SK-N-SH treated with all-trans-retinoic acid at 6 μM for 48 hours (cell line): ENCODE results near the gene PAQR9.

Experiments
- ISL1 ChIP-seq: fragments of 250-450 bp; sonication (Bioruptor Pico); IDR thresholded peaks from 2 replicates; pipeline ENCODE4 v2.1.2; 2022; ENCODE audit warnings: mild to moderate bottlenecking, moderate library complexity
- OSR1 ChIP-seq: fragments of 250-450 bp; sonication (Bioruptor Pico); IDR thresholded peaks from 2 replicates; pipeline ENCODE4 v1.8.0; 2022; ENCODE audit warnings: moderate library complexity, mild to moderate bottlenecking, inconsistent platforms
- SNAI2 ChIP-seq: fragments of 250-450 bp; sonication (Bioruptor Pico); IDR thresholded peaks from 2 replicates; pipeline ENCODE4 v1.5.0; 2020; ENCODE audit warnings: mild to moderate bottlenecking, moderate library complexity
- ZC3H10 ChIP-seq: fragments of 250-450 bp; sonication (Bioruptor Pico); IDR thresholded peaks from 2 replicates; pipeline ENCODE4 v1.5.1; 2021; ENCODE audit warnings: mild to moderate bottlenecking, moderate library complexity
- ZNF565 ChIP-seq: fragments of 450-650 bp; formaldehyde crosslinking; conservative IDR thresholded peaks from 2 replicates; pipeline ENCODE4 v1.5.0; 2020; ENCODE audit warnings: low read depth, mild to moderate bottlenecking, moderate library complexity
- ZNF70 ChIP-seq: fragments of 450-650 bp; formaldehyde crosslinking; IDR thresholded peaks from 2 replicates; pipeline ENCODE4 v1.5.0; 2020; ENCODE audit warnings: mild to moderate bottlenecking, moderate library complexity
- TF ChIP-seq, protein P1 (sequence below): fragments of 250-450 bp; sonication (Bioruptor Pico); IDR thresholded peaks from 2 replicates; pipeline ENCODE4 v1.8.0; 2020; ENCODE audit warnings: mild to moderate bottlenecking, moderate library complexity, borderline replicate concordance
- TF ChIP-seq, protein P2 (sequence below): fragments of 250-450 bp; sonication (Bioruptor Pico); IDR thresholded peaks from 2 replicates; pipeline ENCODE4 v1.5.1; 2020; ENCODE audit warnings: low read depth, mild to moderate bottlenecking, moderate library complexity

DNA sequence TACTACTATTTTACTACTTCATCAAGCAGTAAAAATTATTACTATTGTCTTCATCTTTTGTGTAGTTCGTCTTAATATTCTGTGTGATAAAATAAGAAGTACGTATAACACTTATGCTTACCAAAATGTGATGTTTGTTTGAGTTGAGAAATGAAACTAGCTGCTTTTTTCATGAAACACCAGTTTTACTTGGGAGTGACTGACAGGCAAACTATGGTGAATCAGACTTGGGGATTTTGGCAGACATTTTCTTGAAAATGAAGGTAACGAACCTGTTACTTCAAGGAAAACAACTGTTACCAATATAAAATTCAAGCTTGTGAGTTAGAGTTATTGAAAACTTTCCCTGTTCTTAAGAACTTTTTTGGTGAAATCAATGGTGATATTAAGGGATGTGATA is 48.2 kb upstream of the PAQR9 start:
- no peak for TF ChIP-seq ZNF565 (CRISPR knock-in tag)
- TF ChIP-seq SNAI2 (CRISPR knock-in tag) = no peak
- no peak for TF ChIP-seq ZC3H10 (CRISPR knock-in tag)
- TF ChIP-seq, protein P1, sequence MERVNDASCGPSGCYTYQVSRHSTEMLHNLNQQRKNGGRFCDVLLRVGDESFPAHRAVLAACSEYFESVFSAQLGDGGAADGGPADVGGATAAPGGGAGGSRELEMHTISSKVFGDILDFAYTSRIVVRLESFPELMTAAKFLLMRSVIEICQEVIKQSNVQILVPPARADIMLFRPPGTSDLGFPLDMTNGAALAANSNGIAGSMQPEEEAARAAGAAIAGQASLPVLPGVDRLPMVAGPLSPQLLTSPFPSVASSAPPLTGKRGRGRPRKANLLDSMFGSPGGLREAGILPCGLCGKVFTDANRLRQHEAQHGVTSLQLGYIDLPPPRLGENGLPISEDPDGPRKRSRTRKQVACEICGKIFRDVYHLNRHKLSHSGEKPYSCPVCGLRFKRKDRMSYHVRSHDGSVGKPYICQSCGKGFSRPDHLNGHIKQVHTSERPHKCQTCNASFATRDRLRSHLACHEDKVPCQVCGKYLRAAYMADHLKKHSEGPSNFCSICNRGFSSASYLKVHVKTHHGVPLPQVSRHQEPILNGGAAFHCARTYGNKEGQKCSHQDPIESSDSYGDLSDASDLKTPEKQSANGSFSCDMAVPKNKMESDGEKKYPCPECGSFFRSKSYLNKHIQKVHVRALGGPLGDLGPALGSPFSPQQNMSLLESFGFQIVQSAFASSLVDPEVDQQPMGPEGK (CRISPR knock-in tag) = no peak
- no peak for TF ChIP-seq ISL1 (CRISPR knock-in tag)
- no peak for TF ChIP-seq OSR1 (CRISPR knock-in tag)
- TF ChIP-seq, protein P2, sequence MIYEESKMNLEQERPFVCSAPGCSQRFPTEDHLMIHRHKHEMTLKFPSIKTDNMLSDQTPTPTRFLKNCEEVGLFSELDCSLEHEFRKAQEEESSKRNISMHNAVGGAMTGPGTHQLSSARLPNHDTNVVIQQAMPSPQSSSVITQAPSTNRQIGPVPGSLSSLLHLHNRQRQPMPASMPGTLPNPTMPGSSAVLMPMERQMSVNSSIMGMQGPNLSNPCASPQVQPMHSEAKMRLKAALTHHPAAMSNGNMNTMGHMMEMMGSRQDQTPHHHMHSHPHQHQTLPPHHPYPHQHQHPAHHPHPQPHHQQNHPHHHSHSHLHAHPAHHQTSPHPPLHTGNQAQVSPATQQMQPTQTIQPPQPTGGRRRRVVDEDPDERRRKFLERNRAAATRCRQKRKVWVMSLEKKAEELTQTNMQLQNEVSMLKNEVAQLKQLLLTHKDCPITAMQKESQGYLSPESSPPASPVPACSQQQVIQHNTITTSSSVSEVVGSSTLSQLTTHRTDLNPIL = no peak
- no peak for TF ChIP-seq ZNF70 (CRISPR knock-in tag)
